SJSA1 (cell line): ENCODE measurements around the gene GLT1D1. TPM values are rescaled to one million over a fixed set of nuclear protein-coding genes. Genes with fewer than 3 reads are reported as not detected.
"Not testable (repeated sequence)": the region's sequence is repeated elsewhere in the genome, so short reads cannot be mapped to it uniquely, and the experiment has no call there.

Experiments
- DNase-seq, 2 experiments: peaks; one replicate each; pipeline ENCODE4 v3.0.0-alpha.2; 2015 to 2020; ENCODE audit warnings: low spot score in 2 of 2, low read depth in 1 of 2
- H3K27ac ChIP-seq: fragments of 250-450 bp; sonication (Bioruptor Pico); 2 replicates; pipeline ENCODE4 v1.5.1; 2020; ENCODE audit warnings: mild to moderate bottlenecking, moderate library complexity
- H3K27me3 ChIP-seq: fragments of 250-450 bp; sonication (Bioruptor Pico); replicated peaks from 2 replicates; pipeline ENCODE4 v1.5.1; 2020; ENCODE audit warnings: mild to moderate bottlenecking, moderate library complexity
- H3K36me3 ChIP-seq: fragments of 250-450 bp; sonication (Bioruptor Pico); 2 replicates; pipeline ENCODE4 v1.5.1; 2020; ENCODE audit warnings: mild to moderate bottlenecking
- H3K4me1 ChIP-seq: fragments of 250-450 bp; sonication (Bioruptor Pico); replicated peaks from 2 replicates; pipeline ENCODE4 v1.6.1; 2021; ENCODE audit warnings: mild to moderate bottlenecking
- H3K4me3 ChIP-seq: fragments of 250-450 bp; sonication (Bioruptor Pico); 2 replicates; pipeline ENCODE4 v1.5.1; 2020; ENCODE audit warnings: mild to moderate bottlenecking
- H3K9me3 ChIP-seq: fragments of 250-450 bp; sonication (Bioruptor Pico); replicated peaks from 2 replicates; pipeline ENCODE4 v1.5.1; 2020; ENCODE audit warnings: mild to moderate bottlenecking
- total RNA-seq: library from RNA; depleted of rRNA; stranded (reverse); fragments of >200 nt; shearing (Covaris generic); gene quantifications from 2 replicates; pipeline ENCODE4 v1.2.3, GENCODE V29; 2014

The GLT1D1 gene
- total RNA-seq, 1 experiment from 2014 or later: not detected

DNA sequence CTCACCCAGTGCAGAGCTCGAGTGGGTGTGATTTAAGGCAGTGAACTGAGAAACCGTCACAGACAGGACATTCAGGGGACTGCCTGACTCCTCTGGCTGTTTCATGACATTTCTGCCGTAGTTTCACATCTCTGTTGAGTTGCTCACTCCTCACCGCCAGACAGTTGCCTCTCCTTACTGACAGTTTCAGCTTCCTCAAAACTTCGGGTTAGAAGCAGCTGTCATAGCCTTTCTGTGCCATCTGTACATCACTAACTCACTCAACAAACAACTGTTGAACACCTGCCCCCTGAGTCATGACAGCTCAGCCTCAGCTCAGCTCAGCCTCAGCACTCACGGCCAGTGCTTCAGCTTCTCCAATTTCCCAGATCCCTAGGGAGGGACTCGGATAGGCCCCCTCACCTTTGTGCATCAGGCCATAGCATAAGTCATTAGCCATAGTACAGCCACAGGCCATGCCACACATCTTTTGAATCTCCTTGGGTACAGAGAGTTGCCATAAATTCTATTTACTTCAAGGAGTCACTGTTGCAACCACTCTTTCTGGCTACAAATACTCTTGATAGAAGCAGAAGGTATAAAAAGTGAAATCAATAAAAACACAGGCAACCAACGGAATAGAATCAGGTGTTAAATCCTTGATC lies 23.3 kb upstream of the GLT1D1 start:
- no peaks in the 10 kb centered on the region for H3K4me1 ChIP-seq
- no peaks in the 10 kb centered on the region for H3K36me3 ChIP-seq
- H3K9me3 ChIP-seq: no peaks in the 10 kb centered on the region
- no peak overlapping the region for H3K4me3 ChIP-seq
- H3K27ac ChIP-seq: no peak overlapping the region
- DNase-seq: no peak
- H3K27me3 ChIP-seq: no peaks in the 10 kb centered on the region

DNA sequence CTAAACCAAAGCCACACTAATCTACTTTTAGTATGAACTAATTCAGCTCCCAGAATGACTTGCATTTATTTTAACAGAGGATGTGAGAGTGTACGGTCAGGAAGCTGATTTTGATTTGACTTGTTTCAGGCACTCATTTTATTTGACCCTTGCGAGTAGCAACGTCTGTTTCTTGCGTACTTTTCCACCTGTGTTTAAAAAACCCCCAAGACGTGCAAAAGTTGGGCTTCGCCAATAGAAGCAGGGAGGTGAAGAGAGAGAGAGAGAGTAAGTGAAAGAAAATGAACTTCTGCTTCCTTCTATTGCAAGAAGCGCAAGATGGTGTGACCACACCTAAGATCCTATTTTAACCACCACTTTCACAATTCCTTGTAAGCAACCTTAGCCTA lies 22.8 kb upstream of the GLT1D1 start:
- no peak for DNase-seq
- Histone ChIP-seq H3K27me3 (no peaks in the 10 kb centered on the region), H3K27ac (no peak overlapping the region), H3K36me3 (no peaks in the 10 kb centered on the region), H3K4me3 (no peak overlapping the region), H3K4me1 (no peaks in the 10 kb centered on the region), H3K9me3 (no peaks in the 10 kb centered on the region)

- Histone ChIP-seq H3K4me1 (no peaks in the 10 kb centered on the region), H3K36me3 (no peaks in the 10 kb centered on the region), H3K4me3 (no peak overlapping the region), H3K27me3 (no peaks in the 10 kb centered on the region), H3K27ac (no peak overlapping the region), H3K9me3 (no peaks in the 10 kb centered on the region)
- no peak for DNase-seq
Observed at GRCh38 chr12:128833418-128833817, 19.9 kb upstream of the GLT1D1 start.

- not testable (repeated sequence) for DNase-seq, H3K36me3 ChIP-seq, H3K4me1 ChIP-seq, H3K27me3 ChIP-seq, H3K9me3 ChIP-seq, H3K27ac ChIP-seq, H3K4me3 ChIP-seq
Observed at GRCh38 chr12:128839885-128840284, 13.4 kb upstream of the GLT1D1 start.

DNA sequence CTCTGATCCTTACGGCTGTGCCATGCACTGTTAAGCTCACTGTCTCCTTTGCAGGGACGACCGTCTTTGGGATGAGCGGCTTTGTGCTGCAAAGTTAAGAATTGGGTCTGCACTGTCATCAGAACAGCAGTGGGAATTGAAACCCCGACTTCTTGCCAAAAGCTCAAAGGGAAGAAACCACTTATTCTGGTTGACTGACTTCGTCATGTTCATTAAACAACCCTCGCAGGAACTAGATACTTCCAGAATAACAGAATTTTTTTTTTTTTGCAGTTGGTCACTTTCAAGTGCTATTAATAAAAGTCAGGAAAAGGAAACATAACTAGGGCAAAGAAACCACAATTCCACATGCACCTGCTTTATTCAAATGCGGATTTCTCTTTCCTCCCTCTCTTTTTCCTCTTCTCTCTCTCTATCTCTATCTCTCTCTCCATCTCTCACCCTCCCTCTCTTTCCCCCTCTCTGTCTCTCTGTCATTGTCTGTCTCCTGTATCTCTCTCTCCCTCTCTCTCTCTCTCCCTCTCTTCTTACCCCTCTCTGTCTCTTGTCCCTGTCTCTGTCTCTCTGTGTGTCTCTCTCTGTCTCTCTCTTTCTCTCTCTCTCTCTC lies 12.3 kb upstream of the GLT1D1 start:
- no peaks in the 10 kb centered on the region for H3K36me3 ChIP-seq
- no peaks in the 10 kb centered on the region for H3K9me3 ChIP-seq
- no peak for DNase-seq
- H3K27ac ChIP-seq: no peak overlapping the region
- H3K4me1 ChIP-seq: no peaks in the 10 kb centered on the region
- H3K27me3 ChIP-seq: no peaks in the 10 kb centered on the region
- H3K4me3 ChIP-seq: no peak overlapping the region

- no peaks in the 10 kb centered on the region for H3K27me3 ChIP-seq
- H3K9me3 ChIP-seq: no peaks in the 10 kb centered on the region
- no peak overlapping the region for H3K27ac ChIP-seq
- no peaks in the 10 kb centered on the region for H3K4me1 ChIP-seq
- no peak for DNase-seq
- H3K4me3 ChIP-seq: no peak overlapping the region
- no peaks in the 10 kb centered on the region for H3K36me3 ChIP-seq
Observed at GRCh38 chr12:128842579-128842978, 10.7 kb upstream of the GLT1D1 start.

DNA sequence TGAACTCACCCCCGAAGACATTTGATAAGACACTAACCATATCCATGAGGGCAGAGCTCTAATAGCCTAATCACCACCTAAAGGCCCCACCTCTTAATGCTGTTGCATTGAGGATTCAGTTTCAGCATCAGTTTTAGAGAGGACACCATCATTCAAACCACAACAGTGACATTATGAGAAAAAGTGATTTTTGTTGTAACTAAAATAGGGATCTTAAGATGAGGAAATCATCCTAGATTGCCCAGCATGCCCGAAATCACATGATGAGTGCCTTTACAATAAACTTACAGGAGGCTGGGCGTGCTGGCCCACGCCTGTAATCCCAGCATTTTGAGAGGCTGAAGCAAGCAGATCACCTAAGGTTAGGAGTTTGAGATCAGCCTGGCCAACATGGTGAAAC lies 9.7 kb upstream of the GLT1D1 start:
- Histone ChIP-seq H3K4me1 (no peaks in the 10 kb centered on the region), H3K9me3 (no peaks in the 10 kb centered on the region), H3K27ac (no peak overlapping the region), H3K27me3 (no peaks in the 10 kb centered on the region), H3K36me3 (no peaks in the 10 kb centered on the region), H3K4me3 (no peak overlapping the region)
- DNase-seq: no peak

DNA sequence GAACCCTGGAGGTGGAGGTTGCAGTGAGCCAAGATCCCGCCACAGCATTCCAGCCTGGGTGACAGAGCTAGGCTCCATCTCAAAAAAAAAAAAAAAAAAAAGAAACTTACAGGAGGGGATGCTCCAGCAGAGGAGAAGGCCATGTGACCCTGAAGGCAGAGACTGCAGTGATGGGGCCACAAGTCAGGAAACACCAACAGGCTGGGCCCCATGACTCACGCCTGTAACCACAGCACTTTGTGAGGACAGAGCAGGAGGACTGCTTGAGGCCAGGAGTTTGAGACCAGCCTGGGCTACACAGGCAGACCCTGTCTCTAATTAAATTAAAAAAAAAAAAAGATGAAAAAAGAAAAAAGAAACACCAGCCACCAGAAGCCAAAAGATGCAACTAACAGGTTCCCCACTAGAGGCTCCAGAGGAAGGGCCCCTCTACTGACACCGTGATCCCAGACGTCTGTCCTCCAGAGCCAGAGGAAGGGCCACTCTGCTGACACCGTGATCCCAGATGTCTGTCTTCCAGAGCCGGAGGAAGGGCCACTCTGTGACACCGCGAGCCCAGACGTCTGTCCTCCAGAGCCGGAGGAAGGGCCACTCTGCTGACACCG lies 9.1 kb upstream of the GLT1D1 start:
- H3K27ac ChIP-seq: no peak overlapping the region
- no peaks in the 10 kb centered on the region for H3K9me3 ChIP-seq
- H3K27me3 ChIP-seq: no peaks in the 10 kb centered on the region
- no peak for DNase-seq
- H3K4me1 ChIP-seq: no peaks in the 10 kb centered on the region
- no peaks in the 10 kb centered on the region for H3K36me3 ChIP-seq
- no peak overlapping the region for H3K4me3 ChIP-seq

- H3K4me3 ChIP-seq, DNase-seq, H3K27me3 ChIP-seq, H3K36me3 ChIP-seq, H3K4me1 ChIP-seq, H3K27ac ChIP-seq, H3K9me3 ChIP-seq: not testable (repeated sequence)
Observed at GRCh38 chr12:128846671-128847070, 6.6 kb upstream of the GLT1D1 start.

GRCh38 chr12:128848371-128848770 lies 4.9 kb upstream of the GLT1D1 start:
- no peak for DNase-seq
- Histone ChIP-seq H3K9me3 (no peaks in the 10 kb centered on the region), H3K27me3 (no peaks in the 10 kb centered on the region), H3K4me3 (no peak overlapping the region), H3K27ac (no peak overlapping the region), H3K4me1 (no peaks in the 10 kb centered on the region), H3K36me3 (no peaks in the 10 kb centered on the region)

DNA sequence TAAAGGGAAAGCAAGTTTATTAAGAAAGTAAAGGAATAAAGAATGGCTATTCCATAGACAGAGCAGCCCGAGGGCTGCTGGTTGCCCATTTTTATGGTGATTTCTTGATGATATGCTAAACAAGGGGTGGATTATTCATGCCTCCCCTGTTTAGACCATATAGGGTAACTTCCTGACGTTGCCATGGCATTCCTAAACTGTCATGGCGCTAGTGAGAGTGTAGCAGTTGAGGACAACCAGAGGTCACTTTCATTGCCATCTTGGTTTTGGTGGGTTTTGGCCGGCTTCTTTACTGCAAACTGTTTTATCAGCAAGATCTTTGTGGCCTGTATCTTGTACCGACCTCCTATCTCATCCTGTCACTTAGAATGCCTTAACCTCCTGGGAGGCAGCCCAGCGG lies 3.5 kb upstream of the GLT1D1 start:
- not testable (repeated sequence) for H3K9me3 ChIP-seq, DNase-seq, H3K4me3 ChIP-seq, H3K36me3 ChIP-seq, H3K27me3 ChIP-seq, H3K27ac ChIP-seq, H3K4me1 ChIP-seq

GRCh38 chr12:128850400-128850799 lies 2.9 kb upstream of the GLT1D1 start:
- Histone ChIP-seq H3K4me3 (no peak overlapping the region), H3K36me3 (no peaks in the 10 kb centered on the region), H3K27me3 (no peaks in the 10 kb centered on the region), H3K9me3 (no peaks in the 10 kb centered on the region), H3K4me1 (no peaks in the 10 kb centered on the region), H3K27ac (no peak overlapping the region)
- no peak for DNase-seq

DNA sequence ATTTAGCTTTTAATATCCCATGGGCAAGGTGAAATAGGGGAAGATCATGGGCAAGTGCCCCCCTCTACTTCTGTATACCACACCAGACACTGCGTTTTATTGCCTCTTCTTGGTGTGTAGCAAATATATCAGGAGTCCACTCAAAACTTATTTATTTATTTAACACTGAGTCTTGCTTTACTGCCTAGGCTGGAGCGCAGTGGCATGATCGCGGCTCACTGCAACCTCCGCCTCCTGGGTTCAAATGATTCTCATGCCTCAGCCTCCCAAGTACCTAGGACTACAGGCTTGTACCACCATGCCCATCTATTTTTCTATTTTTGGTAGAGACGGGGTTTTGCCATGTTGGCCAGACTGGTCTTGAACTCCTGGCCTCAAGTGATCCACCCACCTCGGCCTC lies 1.8 kb upstream of the GLT1D1 start:
- not testable (repeated sequence) for H3K27ac ChIP-seq, H3K27me3 ChIP-seq, H3K9me3 ChIP-seq, H3K4me3 ChIP-seq, DNase-seq, H3K36me3 ChIP-seq, H3K4me1 ChIP-seq

- Histone ChIP-seq H3K36me3 (no peaks in the 10 kb centered on the region), H3K9me3 (no peaks in the 10 kb centered on the region), H3K27me3 (no peaks in the 10 kb centered on the region), H3K4me1 (no peaks in the 10 kb centered on the region), H3K4me3 (no peak overlapping the region), H3K27ac (no peak overlapping the region)
- no peak for DNase-seq
Observed at GRCh38 chr12:128852026-128852698, 1.1 kb upstream of the GLT1D1 start.
